Fibroblast of gingiva (primary cell): ENCODE results near the gene AP1AR.
A peak's percentile ranks its signal among the peaks of the same experiment; 100 is the strongest.

Source experiments
- DNase-seq: peaks from one replicate; pipeline ENCODE4 v3.0.0-alpha.2; 2011; ENCODE audit warnings: low read depth

Gene AP1AR

GRCh38 chr4:112222219-112222955, 9.2 kb upstream of the AP1AR start:
- DNase-seq: no peak

- DNase-seq: no peak
These were observed 6.4 kb upstream of the AP1AR start for GRCh38 chr4:112225157-112225556.

- peak; percentile 98 for DNase-seq
These were observed 458 bp upstream of the AP1AR start for GRCh38 chr4:112230879-112231778.

- peak; percentile 81 for DNase-seq
These were observed 3.5 kb downstream of the AP1AR start for GRCh38 chr4:112234952-112235609.

- DNase-seq: no peak
These were observed 4.5 kb downstream of the AP1AR start for GRCh38 chr4:112236040-112236439.

- no peak for DNase-seq
These were observed 7.2 kb downstream of the AP1AR start for GRCh38 chr4:112238833-112239232.

- peak; percentile 10 for DNase-seq
These were observed 13.8 kb downstream of the AP1AR start for GRCh38 chr4:112245383-112245782.

GRCh38 chr4:112247021-112247420, 15.4 kb downstream of the AP1AR start:
- no peak for DNase-seq

GRCh38 chr4:112251019-112251643, 19.5 kb downstream of the AP1AR start:
- DNase-seq: peak; percentile 4

GRCh38 chr4:112252234-112252633, 20.6 kb downstream of the AP1AR start:
- DNase-seq: no peak

GRCh38 chr4:112253382-112254000, 21.9 kb downstream of the AP1AR start:
- no peak for DNase-seq

GRCh38 chr4:112257098-112257497, 25.5 kb downstream of the AP1AR start:
- DNase-seq: no peak

GRCh38 chr4:112266823-112267222, 35.2 kb downstream of the AP1AR start:
- DNase-seq: peak; percentile 22

GRCh38 chr4:112270051-112270450, 38.5 kb downstream of the AP1AR start:
- no peak for DNase-seq

GRCh38 chr4:112270640-112271421, 39.2 kb downstream of the AP1AR start:
- DNase-seq: peak; percentile 17

- DNase-seq: no peak
These were observed 40.7 kb downstream of the AP1AR start for GRCh38 chr4:112272292-112272691.

GRCh38 chr4:112274959-112275358, 43.4 kb downstream of the AP1AR start:
- DNase-seq: no peak

GRCh38 chr4:112276113-112276512, 44.5 kb downstream of the AP1AR start:
- no peak for DNase-seq

GRCh38 chr4:112277220-112277619, 45.6 kb downstream of the AP1AR start:
- no peak for DNase-seq

- no peak for DNase-seq
These were observed 46.3 kb downstream of the AP1AR start for GRCh38 chr4:112277705-112278448.
